Activated T-helper 9 cell treated with anti-CD3 and anti-CD28 coated beads, Interleukin-2, amount 50 U/mL, for 16 hours (primary cell): Measurements from ENCODE around the gene IQCK.
"Not testable (repeated sequence)": the region's sequence is repeated elsewhere in the genome, so short reads cannot be mapped to it uniquely, and the experiment has no call there.

Experiments
- DNase-seq: peaks from one replicate; pipeline ENCODE4 v3.0.0-alpha.2; 2020; ENCODE audit warnings: low read depth

IQCK gene

GRCh38 chr16:19717741-19718623 is at the start of gene IQCK, which contains the start of gene KNOP1:
Gene IQCK, plus strand, starts transcription at chr16:19718271. Its CDS starts 36 bp downstream, at chr16:19718307.
Gene KNOP1, minus strand, starts transcription at chr16:19718227. Its CDS starts 3,192 bp downstream, at chr16:19715035.
- peak; percentile 89 for DNase-seq

GRCh38 chr16:19672378-19672777 is 45.7 kb upstream of the IQCK start:
- DNase-seq, result no peak

GRCh38 chr16:19674485-19674884 is 43.6 kb upstream of the IQCK start:
- DNase-seq, result no peak

GRCh38 chr16:19677402-19677801 is 40.7 kb upstream of the IQCK start:
- no peak for DNase-seq

GRCh38 chr16:19678804-19679203 is 39.3 kb upstream of the IQCK start:
- no peak for DNase-seq

- not testable (repeated sequence) for DNase-seq
These were observed 38.8 kb upstream of the IQCK start for GRCh38 chr16:19679281-19679680.

GRCh38 chr16:19680881-19681340 is 37.2 kb upstream of the IQCK start:
- DNase-seq, result no peak

- DNase-seq, result no peak
These were observed 36.4 kb upstream of the IQCK start for GRCh38 chr16:19681637-19682036.

GRCh38 chr16:19683453-19684236 is 34.4 kb upstream of the IQCK start:
- no peak for DNase-seq

- no peak for DNase-seq
These were observed 32.9 kb upstream of the IQCK start for GRCh38 chr16:19685176-19685575.

- DNase-seq, result no peak
These were observed 30.8 kb upstream of the IQCK start for GRCh38 chr16:19687279-19687678.

- DNase-seq, result no peak
These were observed 29.6 kb upstream of the IQCK start for GRCh38 chr16:19688396-19689024.

- no peak for DNase-seq
These were observed 28.7 kb upstream of the IQCK start for GRCh38 chr16:19689342-19689741.

- no peak for DNase-seq
These were observed 27.9 kb upstream of the IQCK start for GRCh38 chr16:19690196-19690595.

GRCh38 chr16:19691161-19691711 is 26.8 kb upstream of the IQCK start:
- no peak for DNase-seq

- DNase-seq, result no peak
These were observed 23.1 kb upstream of the IQCK start for GRCh38 chr16:19694989-19695388.

- peak; percentile 17 for DNase-seq
These were observed 21.7 kb upstream of the IQCK start for GRCh38 chr16:19696328-19696727.

GRCh38 chr16:19696961-19697360 is 21.1 kb upstream of the IQCK start:
- DNase-seq, result no peak

GRCh38 chr16:19697756-19698318 is 20.2 kb upstream of the IQCK start:
- no peak for DNase-seq

GRCh38 chr16:19698480-19699465 is 19.3 kb upstream of the IQCK start:
- no peak for DNase-seq
